ENCODE results near the gene RNF113A. TPM values are rescaled to one million over a fixed set of nuclear protein-coding genes. Genes with fewer than 3 reads are reported as not detected.

The RNF113A gene
- polyA plus RNA-seq, result 19.0 and 20.1 TPM in 2 replicates

DNA sequence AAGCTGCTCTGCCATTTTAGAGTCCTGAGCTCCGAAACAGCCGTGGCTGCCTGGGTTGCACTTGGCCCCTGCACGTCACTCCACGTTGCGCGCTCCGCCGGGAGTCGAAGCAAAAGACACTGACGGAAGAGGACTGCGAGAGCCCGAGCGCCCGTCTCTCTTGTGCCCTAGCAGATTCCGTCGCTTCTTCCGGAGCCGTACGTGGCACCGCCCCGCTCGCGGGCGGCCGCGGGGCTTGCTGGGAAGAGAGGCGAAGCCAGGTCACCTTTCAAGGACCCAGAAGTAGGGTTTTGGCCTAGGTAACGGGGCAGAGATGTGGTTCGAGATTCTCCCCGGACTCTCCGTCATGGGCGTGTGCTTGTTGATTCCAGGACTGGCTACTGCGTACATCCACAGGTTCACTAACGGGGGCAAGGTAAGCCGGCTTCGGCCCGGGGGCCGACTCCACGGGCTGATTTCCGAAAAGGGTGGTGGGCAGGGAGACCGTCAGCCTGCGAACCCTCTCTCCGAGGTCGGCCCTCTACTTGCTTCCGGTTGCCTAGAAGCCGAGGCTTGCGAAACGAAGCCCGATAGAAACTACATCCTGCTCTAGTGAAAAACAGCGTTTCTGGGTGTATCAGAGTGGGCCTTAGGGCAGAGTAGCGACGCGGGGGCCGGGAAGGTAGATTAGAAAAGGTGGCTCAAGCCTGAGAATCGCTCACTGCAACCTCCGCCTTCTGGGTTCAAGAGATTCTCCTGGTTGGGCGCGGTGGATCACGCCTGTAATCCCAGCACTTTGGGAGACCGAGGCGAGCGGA is at the start of gene RNF113A, which contains the start of gene NDUFA1:
TSS of gene RNF113A (minus strand) at position 135 of the 797 bp plus-strand sequence. CDS start at position 15, 120 bp downstream.
TSS of gene NDUFA1 (plus strand) at position 234 of the 797 bp plus-strand sequence. CDS start at position 314, 80 bp downstream.

DNA sequence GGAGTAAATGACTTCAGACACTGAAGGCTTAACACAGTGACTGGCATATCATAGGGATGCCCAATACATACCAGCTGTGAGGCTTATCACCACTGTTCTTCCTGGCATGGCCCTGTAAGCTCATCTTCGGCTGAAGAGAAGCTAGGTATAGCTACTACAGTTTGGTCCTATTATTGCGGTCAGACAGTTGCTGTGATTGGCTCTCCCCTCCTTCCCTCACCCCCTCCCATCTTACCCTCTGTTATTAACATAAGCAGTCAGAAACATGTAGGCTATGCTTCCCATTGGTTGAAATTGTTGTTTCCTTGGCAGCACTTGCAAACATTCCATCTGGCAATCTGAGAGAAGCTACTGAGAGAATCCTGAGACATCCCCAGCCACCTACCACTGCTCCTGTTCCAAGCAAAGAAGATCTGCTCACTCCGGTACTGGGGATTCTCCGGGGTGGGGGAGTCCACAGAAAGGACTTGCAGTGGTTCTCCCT is 24.4 kb upstream of the RNF113A start, which contains the start of gene AKAP14:
TSS of gene AKAP14 (plus strand) at position 51 of the 484 bp plus-strand sequence. CDS start 7,331 bp downstream, outside the sequence.

GRCh38 chrX:119852382-119853353 is 18.9 kb downstream of the RNF113A start, which contains the start of gene UPF3B:
UPF3B (minus strand) TSS chrX:119852963; CDS start chrX:119852928, 35 bp downstream.

Other genes starting within 250 kb of the RNF113A start
- gene SEPTIN6, start 178.6 kb downstream of the RNF113A start, polyA plus RNA-seq, result 38.9 and 40.2 TPM in 2 replicates
- gene SOWAHD, start 113.1 kb downstream of the RNF113A start, polyA plus RNA-seq, result not detected in 2 replicates
- 837 and 939 TPM in 2 replicates for gene RPL39, start 80.1 kb downstream of the RNF113A start, polyA plus RNA-seq
- gene UPF3B, start 18.8 kb downstream of the RNF113A start, polyA plus RNA-seq, result 22.8 and 32.9 TPM in 2 replicates
- 1,373 and 1,722 TPM in 2 replicates for gene NDUFA1, start 99 bp upstream of the RNF113A start, polyA plus RNA-seq
- 0.51 and 4.3 TPM in 2 replicates for gene AKAP14, start 24.2 kb upstream of the RNF113A start, polyA plus RNA-seq
- 2.4 and 4.7 TPM in 2 replicates for gene NKAP, start 72.0 kb upstream of the RNF113A start, polyA plus RNA-seq
- gene RHOXF2B, start 206.0 kb upstream of the RNF113A start, polyA plus RNA-seq, result 0.36 TPM in 1 of 2 replicates, not detected in the other
- gene RHOXF1, start 244.2 kb upstream of the RNF113A start, polyA plus RNA-seq, result 1.8 TPM in 1 of 2 replicates, not detected in the other

Measured in Purkinje cell (primary cell).